DMS 273 treated with DMSO at 0.1 percent for 48 hours (cell line): ENCODE results near the gene SETD3.

Experiments
- DNase-seq: peaks from one replicate; lab custom pipeline; 2025; lab: John Stamatoyannopoulos, UW

SETD3 gene

DNA sequence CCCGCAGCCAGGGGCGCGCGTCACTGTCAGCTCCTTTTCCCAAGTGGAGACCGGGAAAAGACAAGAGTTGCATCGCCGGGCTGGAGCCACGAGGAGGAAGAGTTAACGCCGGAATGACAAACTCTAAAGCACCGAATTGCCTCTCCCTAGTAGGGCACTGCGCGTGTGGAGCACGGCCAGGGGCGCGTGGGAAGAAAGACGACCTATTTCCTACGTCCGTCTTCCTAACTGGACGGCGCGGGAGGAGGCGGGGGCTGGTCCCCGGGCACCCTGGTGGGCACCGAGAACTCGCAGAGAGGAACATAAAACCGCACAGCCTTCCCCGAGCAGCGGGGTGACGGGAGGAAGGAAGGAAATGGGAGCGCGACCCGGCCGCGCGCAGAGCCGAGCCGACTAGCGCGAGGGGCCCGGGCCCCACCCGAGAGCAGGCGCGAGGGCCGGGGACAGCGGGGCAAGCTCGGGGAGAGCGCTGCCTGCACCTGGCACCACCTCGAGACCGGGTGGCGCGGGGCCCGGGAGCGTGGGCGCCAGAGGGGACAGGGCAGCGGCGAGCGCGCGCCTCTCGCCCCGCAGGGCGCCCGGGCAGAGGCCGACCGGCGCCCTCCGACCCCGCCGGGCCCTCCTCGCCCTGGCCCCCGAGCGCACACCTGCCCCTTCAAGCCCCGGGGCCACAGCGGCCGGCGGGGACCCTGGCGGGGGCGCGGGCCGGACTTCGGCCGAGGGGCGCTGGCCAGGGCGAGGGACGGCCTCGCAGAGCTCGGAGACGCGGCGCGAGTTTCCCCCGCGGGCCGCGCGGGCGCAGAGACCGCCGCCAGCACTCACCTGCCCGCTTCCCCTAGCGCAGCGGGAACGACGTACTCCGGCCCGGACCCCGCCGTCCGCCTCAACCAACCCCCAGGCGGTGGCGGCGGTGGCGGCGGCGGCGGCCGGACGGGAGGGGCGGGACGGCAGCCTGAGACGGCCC is at the start of gene SETD3:
SETD3 (minus strand) TSS at position 954 of the 964 bp plus-strand sequence. CDS start 15,054 bp downstream, outside the sequence.
- no peak for DNase-seq

GRCh38 chr14:99529899-99530298 is 49.2 kb upstream of the SETD3 start:
- DNase-seq: no peak

DNA sequence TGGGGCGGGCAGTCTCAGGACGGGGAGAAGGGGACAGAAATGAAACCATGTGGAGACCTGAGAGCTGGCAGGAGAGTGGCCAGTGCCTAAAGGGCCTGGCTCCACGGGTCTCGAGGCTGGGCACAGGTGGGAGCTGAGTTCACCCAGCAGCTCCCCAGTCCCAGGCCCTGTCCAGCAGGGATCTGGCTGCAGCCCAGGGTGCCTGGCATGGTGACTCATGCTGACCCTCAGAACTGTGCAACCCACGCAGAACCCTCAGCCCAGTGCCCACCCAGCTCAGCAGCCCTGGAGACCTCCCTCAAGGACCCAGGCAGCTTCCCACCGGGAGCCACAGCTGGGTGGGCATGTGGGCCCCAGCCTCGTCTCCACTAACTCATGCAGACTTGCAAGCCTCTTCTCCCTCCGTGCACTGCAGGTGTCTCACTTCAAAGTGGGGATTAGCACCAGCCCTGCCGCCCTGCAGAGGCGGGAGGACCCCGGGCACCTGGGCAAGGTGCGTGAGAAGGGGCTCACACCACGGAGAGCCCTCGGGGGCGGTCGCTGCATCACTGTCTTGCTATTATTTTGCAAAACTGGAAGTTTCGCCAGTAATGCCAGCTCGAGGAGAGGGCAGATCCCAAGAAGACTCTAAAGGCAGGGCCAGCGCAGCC is 46.9 kb upstream of the SETD3 start:
- no peak for DNase-seq

DNA sequence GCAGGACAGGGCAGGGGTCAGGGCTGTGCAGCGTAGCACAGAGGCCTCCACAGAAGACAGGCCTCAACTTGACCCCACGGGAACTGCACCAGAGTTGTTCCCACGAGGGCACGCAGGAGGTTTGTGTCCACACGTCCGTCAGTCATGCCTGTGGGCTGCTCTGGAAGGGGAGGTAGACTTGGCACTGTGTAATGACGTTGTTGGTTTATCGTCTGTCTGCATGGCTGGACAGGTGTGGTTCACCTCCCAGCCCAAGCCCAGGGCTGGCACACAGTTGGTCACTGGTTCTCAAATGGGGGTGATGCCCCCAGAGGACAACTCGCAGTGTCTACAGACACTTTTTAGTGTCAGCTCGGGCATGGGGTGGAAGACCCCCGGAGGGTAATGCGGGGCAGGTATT is 46.4 kb upstream of the SETD3 start:
- DNase-seq: no peak

- no peak for DNase-seq
These were observed 45.0 kb upstream of the SETD3 start for GRCh38 chr14:99525699-99526080.

- DNase-seq: no peak
These were observed 44.4 kb upstream of the SETD3 start for GRCh38 chr14:99524804-99525698.

DNA sequence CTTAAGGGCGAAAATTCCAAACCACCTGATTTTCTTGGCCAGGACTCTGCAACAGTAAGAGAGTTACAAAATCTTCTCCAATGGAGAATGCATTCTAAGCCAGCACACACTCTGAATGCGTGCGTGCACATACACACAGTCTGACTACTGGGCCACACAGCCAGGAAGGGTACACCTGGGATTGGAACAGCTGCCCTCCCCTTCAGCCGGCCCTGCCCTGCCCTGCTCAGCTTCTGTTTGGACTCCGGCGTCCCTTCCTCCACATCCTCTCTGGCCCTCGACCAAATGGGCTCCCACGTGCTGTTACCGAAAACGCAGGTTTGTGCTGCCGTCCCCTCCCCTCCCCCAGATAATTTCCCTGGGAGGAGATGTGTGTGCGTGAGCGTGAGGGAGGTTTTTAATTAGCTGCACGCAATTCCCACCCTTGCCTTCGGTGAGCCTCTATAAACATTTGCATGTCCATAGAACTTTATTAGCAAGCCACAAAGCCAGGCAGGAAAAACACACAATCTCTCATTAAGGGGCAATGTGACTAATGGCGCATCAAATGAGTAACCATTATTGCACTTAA is 43.5 kb upstream of the SETD3 start:
- DNase-seq: no peak

GRCh38 chr14:99523704-99524055 is 43.0 kb upstream of the SETD3 start:
- DNase-seq: no peak

GRCh38 chr14:99522934-99523703 is 42.5 kb upstream of the SETD3 start:
- DNase-seq: no peak

DNA sequence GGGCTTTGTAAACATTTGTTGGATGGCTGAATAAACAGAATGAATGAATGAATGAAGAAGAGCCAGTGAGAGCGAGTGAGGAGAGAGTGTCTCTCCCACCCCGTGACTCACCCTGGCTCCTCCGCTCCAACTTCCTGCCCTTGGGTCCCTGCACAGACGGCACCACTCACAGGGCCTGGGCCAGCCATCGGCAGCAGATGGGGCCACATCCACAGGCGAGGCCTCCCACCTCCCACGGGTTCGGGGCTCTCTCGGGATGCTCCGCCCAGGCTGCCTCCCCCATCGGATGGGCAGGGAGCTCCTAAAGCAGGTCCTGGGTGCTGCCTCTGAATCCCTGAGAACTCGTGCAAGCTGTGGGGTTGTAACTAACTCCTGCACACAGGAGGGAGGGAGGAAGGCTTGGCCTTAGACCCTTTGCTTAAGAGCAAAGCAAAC is 41.8 kb upstream of the SETD3 start:
- no peak for DNase-seq

DNA sequence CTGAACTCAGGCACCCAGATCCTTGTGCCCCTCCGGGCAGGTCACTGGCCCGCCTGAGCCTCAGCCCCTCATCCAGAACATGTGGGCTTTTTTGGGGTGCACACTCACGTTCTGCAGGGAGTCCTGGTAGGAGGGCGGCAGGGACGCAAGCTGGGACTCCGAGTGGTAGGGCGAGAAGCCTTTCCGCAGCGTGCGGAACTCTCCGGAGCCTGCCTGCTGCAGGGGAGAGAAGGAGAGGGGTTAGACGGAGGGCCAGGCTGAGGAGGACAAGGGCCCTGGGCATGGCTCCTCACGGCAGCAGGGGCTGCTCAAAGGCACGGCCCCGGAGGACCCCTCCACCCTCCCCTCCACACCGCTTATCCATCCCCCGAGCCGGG is 41.4 kb upstream of the SETD3 start:
- DNase-seq: no peak

GRCh38 chr14:99521176-99522024 is 40.7 kb upstream of the SETD3 start:
- DNase-seq: no peak

- DNase-seq: no peak
These were observed 40.0 kb upstream of the SETD3 start for GRCh38 chr14:99520571-99521081.

DNA sequence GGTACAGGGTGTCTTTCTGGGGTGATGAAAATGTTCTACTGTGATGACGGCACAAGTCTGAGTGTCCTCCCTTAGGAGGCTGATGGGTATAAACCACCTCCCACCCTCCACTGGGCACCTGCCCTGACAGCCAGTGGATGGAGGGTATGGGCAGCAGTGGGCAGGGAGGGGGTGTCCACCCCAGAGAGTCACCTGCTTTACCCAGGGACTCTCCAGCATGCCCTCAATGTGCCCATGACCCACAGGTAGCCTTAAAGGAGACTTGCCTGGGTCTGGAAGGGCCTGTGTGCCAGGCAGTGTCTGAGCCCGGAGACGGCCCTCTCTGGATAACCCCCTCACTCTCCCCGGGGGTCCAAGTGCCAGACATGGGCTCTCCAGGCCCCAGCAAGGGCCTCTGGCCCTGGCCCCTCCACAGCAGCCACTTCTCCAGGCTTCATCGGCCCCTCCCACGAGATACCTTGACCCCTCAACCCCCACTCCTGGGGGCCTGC is 39.3 kb upstream of the SETD3 start:
- no peak for DNase-seq

- no peak for DNase-seq
These were observed 38.8 kb upstream of the SETD3 start for GRCh38 chr14:99519347-99519881.

DNA sequence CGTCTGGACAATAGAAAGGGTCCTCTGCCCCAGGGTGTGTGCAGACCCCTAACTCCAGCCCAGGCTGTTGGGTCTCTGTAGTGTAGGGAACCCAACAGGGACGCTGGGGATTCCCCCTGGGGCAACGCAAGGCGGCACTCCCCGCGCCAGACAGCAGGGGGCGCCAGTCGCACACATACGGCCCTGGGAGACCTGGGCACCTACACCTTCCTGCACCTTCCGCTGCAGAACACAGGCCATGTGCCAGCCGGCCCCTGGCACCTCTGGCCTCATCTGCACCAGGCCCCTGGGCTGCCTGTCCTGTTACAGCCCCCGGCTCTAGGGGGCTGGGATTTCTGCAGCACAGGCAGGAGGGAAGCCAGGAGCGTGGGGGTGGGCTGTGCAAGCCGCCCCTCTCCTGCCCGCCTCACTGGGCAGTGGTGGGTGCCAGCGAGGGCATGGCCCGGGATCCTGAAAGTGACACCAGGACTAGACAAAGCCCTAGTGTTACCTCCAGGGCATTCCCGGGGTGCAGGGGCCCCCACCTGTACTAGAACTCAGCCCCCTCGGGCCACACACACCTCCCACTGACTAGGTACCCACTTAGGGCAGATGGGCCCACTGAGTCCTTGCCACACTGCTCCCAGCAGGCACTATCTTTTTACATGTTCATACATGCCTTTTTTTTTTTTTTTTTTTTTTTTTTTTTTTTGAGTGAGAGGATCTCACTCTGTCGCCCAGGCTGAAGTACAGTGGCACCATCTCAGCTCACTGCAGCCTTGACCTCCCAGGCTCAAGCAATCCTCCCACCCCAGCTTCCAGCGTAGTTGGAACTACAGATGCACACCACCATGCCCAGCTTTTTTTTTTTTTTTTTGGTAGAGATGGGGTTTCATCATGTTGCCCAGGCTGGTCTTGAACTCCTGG is 38.0 kb upstream of the SETD3 start:
- DNase-seq: no peak

GRCh38 chr14:99517643-99518381 is 37.2 kb upstream of the SETD3 start:
- no peak for DNase-seq
